RWPE2 (cell line): ENCODE results near the gene SNED1.

Experiments used
- ATAC-seq: fragments of 200-7000 bp; cut with Tn5 transposase; 3 replicates; pipeline ENCODE4 v1.9.1; 2021; ENCODE audit warnings: low read depth
- DNase-seq: peaks from one replicate; pipeline ENCODE4 v3.0.0-alpha.2; 2020; ENCODE audit warnings: low spot score
- H3K27ac ChIP-seq: fragments of 450-650 bp; 2 replicates; pipeline ENCODE4 v1.5.1; 2017; ENCODE audit warnings: mild to moderate bottlenecking; ENCODE audit not compliant: poor library complexity, severe bottlenecking
- H3K27me3 ChIP-seq: fragments of 250-450 bp; sonication (Bioruptor Pico); 2 replicates; pipeline ENCODE4 v1.5.1; 2021; ENCODE audit warnings: mild to moderate bottlenecking, moderate library complexity; ENCODE audit not compliant: insufficient read depth, poor library complexity, severe bottlenecking
- H3K36me3 ChIP-seq: fragments of 250-450 bp; sonication (Bioruptor Pico); 2 replicates; pipeline ENCODE4 v1.5.1; 2020; ENCODE audit warnings: low read depth, mild to moderate bottlenecking, moderate library complexity
- H3K4me1 ChIP-seq: fragments of 250-450 bp; sonication (Bioruptor Pico); 2 replicates; pipeline ENCODE4 v1.5.1; 2021; ENCODE audit warnings: mild to moderate bottlenecking, moderate library complexity; ENCODE audit not compliant: insufficient read depth, poor library complexity, severe bottlenecking
- H3K4me3 ChIP-seq: fragments of 250-450 bp; sonication (Bioruptor Pico); 2 replicates; pipeline ENCODE4 v1.5.1; 2021; ENCODE audit warnings: mild to moderate bottlenecking, moderate library complexity; ENCODE audit not compliant: severe bottlenecking
- H3K9me3 ChIP-seq: fragments of 250-450 bp; sonication (Bioruptor Pico); 2 replicates; pipeline ENCODE4 v1.5.1; 2021; ENCODE audit warnings: mild to moderate bottlenecking, moderate library complexity; ENCODE audit not compliant: severe bottlenecking
- CTCF ChIP-seq: fragments of 450-650 bp; IDR thresholded peaks from one replicate; pipeline ENCODE4 v1.5.1; 2017; ENCODE audit warnings: mild to moderate bottlenecking, moderate library complexity; ENCODE audit not compliant: poor library complexity, severe bottlenecking

The SNED1 gene

GRCh38 chr2:241137276-241138190 lies 139.1 kb downstream of the SNED1 start:
- Histone ChIP-seq H3K27ac (no peak overlapping the region), H3K36me3 (peaks cover 14% of the 10 kb centered on the region; the same call in 1 of the 2 replicates), H3K9me3 (no peaks in the 10 kb centered on the region), H3K27me3 (no peaks in the 10 kb centered on the region), H3K4me1 (no peaks in the 10 kb centered on the region), H3K4me3 (no peak overlapping the region)
- no peak for TF ChIP-seq CTCF
- ATAC-seq (no peak), DNase-seq (no peak)

GRCh38 chr2:241138471-241138870 lies 140.1 kb downstream of the SNED1 start:
- Histone ChIP-seq H3K9me3 (no peaks in the 10 kb centered on the region), H3K36me3 (peaks cover 14% of the 10 kb centered on the region; the same call in 1 of the 2 replicates), H3K4me3 (no peak overlapping the region), H3K27ac (no peak overlapping the region), H3K27me3 (no peaks in the 10 kb centered on the region), H3K4me1 (no peaks in the 10 kb centered on the region)
- ATAC-seq (no peak), DNase-seq (no peak)
- no peak for TF ChIP-seq CTCF

- no peak for TF ChIP-seq CTCF
- no peaks in the 10 kb centered on the region for H3K4me1 ChIP-seq
- H3K9me3 ChIP-seq, result no peaks in the 10 kb centered on the region
- no peak overlapping the region for H3K27ac ChIP-seq
- H3K27me3 ChIP-seq, result no peaks in the 10 kb centered on the region
- no peak for DNase-seq
- peaks cover 14% of the 10 kb centered on the region; the same call in 1 of the 2 replicates for H3K36me3 ChIP-seq
- H3K4me3 ChIP-seq, result no peak overlapping the region
- ATAC-seq, result no peak
Measured at GRCh38 chr2:241139531-241140444, 141.4 kb downstream of the SNED1 start.

- peaks cover 14% of the 10 kb centered on the region; the same call in 1 of the 2 replicates for H3K36me3 ChIP-seq
- no peaks in the 10 kb centered on the region for H3K9me3 ChIP-seq
- no peak for TF ChIP-seq CTCF
- H3K4me3 ChIP-seq, result no peak overlapping the region
- H3K4me1 ChIP-seq, result no peaks in the 10 kb centered on the region
- no peak for DNase-seq
- ATAC-seq, result no peak
- no peaks in the 10 kb centered on the region for H3K27me3 ChIP-seq
- H3K27ac ChIP-seq, result no peak overlapping the region
Measured at GRCh38 chr2:241140445-241140840, 142.0 kb downstream of the SNED1 start.
